Large intestine (tissue), 12 donors: ENCODE measurements around the gene PXN. TPM values are rescaled to one million over a fixed set of nuclear protein-coding genes. Genes with fewer than 3 reads are reported as not detected.

Experiments used
- DNase-seq, 2 donors: peaks; one replicate each; pipeline versions ENCODE4 v3.0.0 to v3.0.0-alpha.2; 2013
- H3K27ac ChIP-seq: one replicate; pipeline ENCODE4 v1.5.1; 2013; ENCODE audit warnings: low read length
- H3K27me3 ChIP-seq: 2 replicates; pipeline ENCODE4 v1.6.1; 2013; ENCODE audit warnings: low read length; ENCODE audit not compliant: control insufficient read depth, insufficient read depth
- H3K36me3 ChIP-seq: 2 replicates; pipeline ENCODE4 v1.6.1; 2013; ENCODE audit warnings: low read length; ENCODE audit not compliant: control insufficient read depth, insufficient read depth
- H3K4me1 ChIP-seq: one replicate; pipeline ENCODE4 v1.6.1; 2013; ENCODE audit warnings: low read length; ENCODE audit not compliant: control insufficient read depth, insufficient read depth
- H3K4me3 ChIP-seq: one replicate; pipeline ENCODE4 v1.5.1; 2013; ENCODE audit warnings: low read length
- H3K9me3 ChIP-seq: one replicate; pipeline ENCODE4 v1.6.1; 2013; ENCODE audit warnings: mild to moderate bottlenecking, low read depth, low read length, moderate library complexity; ENCODE audit not compliant: control insufficient read depth
- WGBS: methylation state at CpG from one replicate; pipeline ENCODE4 v1.1.5; 2013; ENCODE audit warnings: low lambda C conversion rate; ENCODE audit not compliant: insufficient coverage; 5-methylcytosine and 5-hydroxymethylcytosine counted together
- long read RNA-seq, 11 donors: transcript quantifications; one replicate each; lab custom pipeline, GENCODE V29; 2026
- polyA plus RNA-seq: library from polyadenylated mRNA; unstranded; fragments of 120-200 nt; gene quantifications from one replicate; pipeline ENCODE4 v1.2.1, GENCODE V29; 2013

PXN gene
- polyA plus RNA-seq = 118 TPM
- long read RNA-seq, donor 1, transcript PXN-204 (11 exons, 3,683 nt) = major isoform, 8 of 21 reads
- long read RNA-seq, donor 1, partial matches to known transcripts = 11 of 21 reads
- long read RNA-seq, donor 1, other reads (novel, unspliced or antisense) = 0 of 21 reads
- long read RNA-seq, donor 2, transcript PXN-204 (11 exons, 3,683 nt) = major isoform, 20 of 68 reads
- long read RNA-seq, donor 2, partial matches to known transcripts = 43 of 68 reads
- long read RNA-seq, donor 2, other reads (novel, unspliced or antisense) = 0 of 68 reads
- long read RNA-seq, donor 3 = 0 reads
- long read RNA-seq, donor 4, partial matches to known transcripts = 0 of 1 reads
- long read RNA-seq, donor 4, other reads (novel, unspliced or antisense) = 0 of 1 reads
- long read RNA-seq, donor 5, transcript PXN-204 (11 exons, 3,683 nt) = major isoform, 8 of 16 reads
- long read RNA-seq, donor 5, partial matches to known transcripts = 6 of 16 reads
- long read RNA-seq, donor 5, other reads (novel, unspliced or antisense) = 0 of 16 reads
- long read RNA-seq, donor 6, transcript PXN-204 (11 exons, 3,683 nt) = major isoform, 25 of 57 reads
- long read RNA-seq, donor 6, partial matches to known transcripts = 28 of 57 reads
- long read RNA-seq, donor 6, other reads (novel, unspliced or antisense) = 0 of 57 reads
- long read RNA-seq, donor 7, transcript PXN-204 (11 exons, 3,683 nt) = major isoform, 5 of 12 reads
- long read RNA-seq, donor 7, partial matches to known transcripts = 7 of 12 reads
- long read RNA-seq, donor 7, other reads (novel, unspliced or antisense) = 0 of 12 reads
- long read RNA-seq, donor 8, transcript PXN-204 (11 exons, 3,683 nt) = major isoform, 27 of 47 reads
- long read RNA-seq, donor 8, partial matches to known transcripts = 16 of 47 reads
- long read RNA-seq, donor 8, other reads (novel, unspliced or antisense) = 0 of 47 reads
- long read RNA-seq, donor 9, transcript PXN-204 (11 exons, 3,683 nt) = major isoform, 14 of 30 reads
- long read RNA-seq, donor 9, partial matches to known transcripts = 13 of 30 reads
- long read RNA-seq, donor 9, other reads (novel, unspliced or antisense) = 0 of 30 reads
- long read RNA-seq, donor 10, transcript PXN-204 (11 exons, 3,683 nt) = major isoform, 27 of 47 reads
- long read RNA-seq, donor 10, partial matches to known transcripts = 16 of 47 reads
- long read RNA-seq, donor 10, other reads (novel, unspliced or antisense) = 0 of 47 reads
- long read RNA-seq, donor 11, transcript PXN-204 (11 exons, 3,683 nt) = major isoform, 9 of 84 reads
- long read RNA-seq, donor 11, partial matches to known transcripts = 71 of 84 reads
- long read RNA-seq, donor 11, other reads (novel, unspliced or antisense) = 0 of 84 reads

- H3K27ac ChIP-seq = peak within 1 kb of the TSS; percentile 57
- no peaks in the 10 kb centered on the region for H3K9me3 ChIP-seq
- WGBS = no CpG with 5 or more reads among the region's 81 CpGs
- peak within 1 kb of the TSS; percentile 93 for H3K4me3 ChIP-seq
- peak; percentile 72 to 74 for DNase-seq
- H3K4me1 ChIP-seq = peaks cover 48% of the 10 kb centered on the region
- no peaks in the 10 kb centered on the region for H3K36me3 ChIP-seq
- no peaks in the 10 kb centered on the region for H3K27me3 ChIP-seq
These were observed at the start of gene PXN for GRCh38 chr12:120265473-120266179. PXN (minus strand) TSS chr12:120265730; CDS start chr12:120265629, 101 bp downstream.

DNA sequence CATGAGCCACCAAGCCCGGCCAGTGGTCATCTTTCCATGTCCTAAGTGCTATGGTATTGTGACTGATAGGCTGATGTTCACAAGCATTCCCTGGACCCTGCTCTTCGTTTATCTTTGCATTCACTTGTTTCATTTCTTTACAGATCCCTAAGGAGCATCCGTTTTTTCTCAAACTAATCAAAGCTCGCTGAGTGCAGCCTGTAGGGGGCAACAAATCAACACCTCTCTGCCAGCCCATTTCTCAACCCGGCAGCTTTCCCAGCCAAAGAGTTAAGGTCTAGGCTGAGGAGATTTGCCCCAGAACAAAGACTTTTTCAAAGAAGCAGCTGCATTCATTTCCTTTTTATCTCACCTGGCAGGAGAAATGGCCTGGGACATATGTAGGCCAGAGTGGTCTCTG lies 48.7 kb upstream of the PXN start:
- 46% methylated on average over 3 of the region's 5 CpGs for WGBS
- DNase-seq = no peak
- Histone ChIP-seq H3K9me3 (no peaks in the 10 kb centered on the region), H3K4me3 (no peak overlapping the region), H3K4me1 (peaks cover 11% of the 10 kb centered on the region), H3K36me3 (no peaks in the 10 kb centered on the region), H3K27ac (no peak overlapping the region), H3K27me3 (no peaks in the 10 kb centered on the region)

DNA sequence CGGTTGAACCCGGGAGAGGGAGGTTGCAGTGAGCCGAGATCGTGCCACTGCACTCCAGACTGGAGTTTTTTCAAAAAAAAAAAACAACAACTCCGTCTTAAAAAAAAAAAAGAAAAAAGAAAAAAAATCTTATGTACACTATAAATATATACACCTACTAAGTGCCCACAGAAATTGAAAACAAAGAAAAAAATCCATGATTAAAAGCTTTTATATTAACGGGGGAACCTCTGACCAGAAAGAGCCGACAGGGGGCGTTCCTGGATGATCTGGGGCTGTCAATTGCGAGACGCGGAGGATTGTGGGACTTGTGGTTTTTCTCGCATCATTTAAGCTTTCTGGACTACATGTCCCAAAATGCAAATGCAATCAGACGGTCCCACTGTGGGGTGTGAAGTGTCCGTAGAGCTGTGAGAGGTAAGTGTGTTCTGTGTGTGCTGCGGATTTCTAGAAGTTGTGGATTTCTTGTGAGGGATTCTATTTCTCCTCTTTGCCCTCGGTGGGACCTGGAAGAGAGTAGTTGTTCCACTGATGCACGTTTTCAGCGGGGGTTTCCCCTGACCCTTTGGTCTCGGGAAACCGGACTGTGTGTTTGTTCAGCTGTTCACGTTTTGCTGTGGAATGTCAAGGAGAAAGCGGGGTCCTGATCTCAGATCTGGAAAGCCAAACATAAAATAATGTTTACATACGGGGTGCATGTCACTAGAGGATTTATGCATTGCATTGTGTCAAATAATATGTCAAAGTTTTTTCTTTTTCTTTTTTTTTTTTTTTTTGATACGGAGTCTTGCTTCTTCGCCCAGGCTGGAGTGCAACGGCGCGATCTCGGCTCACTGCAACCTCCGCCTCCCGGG lies 36.7 kb upstream of the PXN start, which contains the start of gene SIRT4:
SIRT4 (plus strand) TSS at position 360 of the 854 bp plus-strand sequence. CDS start 1,241 bp downstream, outside the sequence.
- 73% methylated on average over 5 of the region's 31 CpGs for WGBS
- no peaks in the 10 kb centered on the region for H3K9me3 ChIP-seq
- H3K27ac ChIP-seq = peak within 1 kb of the TSS; percentile 66
- peak within 1 kb of the TSS; percentile 61 for H3K4me3 ChIP-seq
- H3K4me1 ChIP-seq = peaks cover 4% of the 10 kb centered on the region
- no peaks in the 10 kb centered on the region for H3K36me3 ChIP-seq
- peak; percentile 90 to 92 for DNase-seq
- H3K27me3 ChIP-seq = no peaks in the 10 kb centered on the region

- peaks cover 9% of the 10 kb centered on the region for H3K4me1 ChIP-seq
- peak within 1 kb of the TSS; percentile 98 for H3K27ac ChIP-seq
- no peaks in the 10 kb centered on the region for H3K9me3 ChIP-seq
- peak within 1 kb of the TSS; percentile 61 for H3K4me3 ChIP-seq
- peak; percentile 69 to 90 for DNase-seq
- 0% methylated on average over 4 of the region's 29 CpGs for WGBS
- H3K27me3 ChIP-seq = no peaks in the 10 kb centered on the region
- no peaks in the 10 kb centered on the region for H3K36me3 ChIP-seq
These were observed 27.4 kb upstream of the PXN start, which contains the start of gene RNU4-1 for GRCh38 chr12:120292661-120293531. RNU4-1 (minus strand) TSS chr12:120293237.

GRCh38 chr12:120292411-120292660 lies 26.8 kb upstream of the PXN start:
- H3K4me1 ChIP-seq = peaks cover 9% of the 10 kb centered on the region
- peak overlapping the region; percentile 98 for H3K27ac ChIP-seq
- H3K36me3 ChIP-seq = no peaks in the 10 kb centered on the region
- peak overlapping the region; percentile 61 for H3K4me3 ChIP-seq
- DNase-seq = no peak
- no peaks in the 10 kb centered on the region for H3K9me3 ChIP-seq
- no CpG with 5 or more reads among the region's 17 CpGs for WGBS
- no peaks in the 10 kb centered on the region for H3K27me3 ChIP-seq

DNA sequence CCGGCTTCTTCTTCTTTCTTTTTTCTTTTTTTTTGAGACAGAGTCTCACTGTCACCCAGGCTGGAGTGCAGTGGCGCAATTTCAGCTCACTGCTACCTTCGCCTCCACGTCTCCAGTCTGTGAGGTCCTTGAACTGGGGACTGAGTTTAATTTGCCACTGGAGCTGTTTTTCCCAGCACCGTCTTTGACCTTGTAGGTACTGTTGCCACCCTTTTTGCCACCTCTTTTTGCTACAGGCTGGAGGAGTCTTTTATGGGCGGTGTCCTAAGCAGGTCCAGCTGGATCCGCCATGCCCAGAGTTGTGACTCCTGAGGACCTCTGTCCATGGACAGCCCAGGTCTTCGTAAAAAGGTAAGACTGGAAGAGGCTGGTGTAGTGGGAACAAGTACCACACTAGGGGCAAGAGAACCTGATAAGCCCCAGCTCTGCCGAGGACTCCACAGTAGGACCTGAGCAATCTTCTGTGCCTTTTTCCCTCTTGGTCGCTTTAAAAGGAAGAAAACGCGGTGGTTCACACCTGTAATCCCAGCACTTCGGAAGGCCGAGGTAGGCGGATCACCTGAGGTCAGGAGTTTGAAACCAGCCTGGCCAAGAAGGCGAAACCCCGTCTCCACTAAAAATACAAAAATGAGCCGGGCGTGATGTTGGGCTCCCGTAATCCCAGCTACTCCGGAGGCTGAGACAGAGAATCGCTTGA lies 25.2 kb upstream of the PXN start:
- H3K4me3 ChIP-seq = peak overlapping the region; percentile 24

DNA sequence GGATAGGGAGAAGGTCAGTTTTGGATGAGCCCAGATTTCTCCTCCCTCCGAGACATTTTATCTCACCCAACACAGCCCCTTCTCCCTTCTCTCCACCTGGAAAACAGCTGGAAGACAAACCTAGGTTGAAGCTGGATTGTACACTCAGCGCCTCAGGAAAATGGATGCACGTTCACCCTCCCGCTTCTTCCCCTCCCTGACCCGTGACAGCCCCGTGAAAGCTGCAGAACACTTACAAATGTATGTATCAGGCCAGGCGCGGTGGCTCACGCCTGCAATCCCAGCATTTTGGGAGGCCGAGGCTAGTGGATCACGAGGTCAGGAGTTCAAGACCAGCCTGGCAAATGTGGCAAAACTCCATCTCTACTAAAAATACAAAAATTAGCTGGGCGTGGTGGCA lies 22.0 kb upstream of the PXN start:
- no CpG with 5 or more reads among the region's 12 CpGs for WGBS
- Histone ChIP-seq H3K36me3 (no peaks in the 10 kb centered on the region), H3K27ac (no peak overlapping the region), H3K4me3 (no peak overlapping the region), H3K4me1 (peaks cover 9% of the 10 kb centered on the region), H3K9me3 (no peaks in the 10 kb centered on the region), H3K27me3 (no peaks in the 10 kb centered on the region)
- no peak for DNase-seq

More for the DNA sequence above, 25.2 kb upstream of the PXN start:
- H3K27me3 ChIP-seq = no peaks in the 10 kb centered on the region
- peaks cover 9% of the 10 kb centered on the region for H3K4me1 ChIP-seq
- DNase-seq = peak; percentile 42 to 66
- no peaks in the 10 kb centered on the region for H3K36me3 ChIP-seq
- H3K27ac ChIP-seq = peak overlapping the region; percentile 98
- 100% methylated on average over 1 of the region's 22 CpGs for WGBS
- H3K9me3 ChIP-seq = no peaks in the 10 kb centered on the region

- no peak overlapping the region for H3K27ac ChIP-seq
- H3K27me3 ChIP-seq = no peaks in the 10 kb centered on the region
- no CpG with 5 or more reads among the region's 7 CpGs for WGBS
- peaks cover 9% of the 10 kb centered on the region for H3K4me1 ChIP-seq
- peaks cover 3% of the 10 kb centered on the region for H3K9me3 ChIP-seq
- DNase-seq = no peak
- H3K4me3 ChIP-seq = no peak overlapping the region
- no peaks in the 10 kb centered on the region for H3K36me3 ChIP-seq
These were observed 21.4 kb upstream of the PXN start for GRCh38 chr12:120286768-120287490.
